ENCODE measurements around the gene BEND7.

GRCh38 chr10:13499150-13499549 lies 29.7 kb downstream of the BEND7 start:
- TF ChIP-seq CTCF (IDR thresholded peaks at IDR 0.05) (no peak), POLR2A (IDR thresholded peaks at IDR 0.05) (no peak)

Measured in body of pancreas (tissue), 4 donors.